ENCODE data around the gene NAT8L.

The NAT8L gene

GRCh38 chr4:2103843-2104547 is 44.9 kb downstream of the NAT8L start:
- Histone ChIP-seq H3K36me3 (ENCODE audit: insufficient read depth, insufficient read length, low read length) (no peaks in the 10 kb centered on the region), H3K9me3 (ENCODE audit: insufficient read depth, low read length) (peaks cover 30% of the 10 kb centered on the region), H3K27me3 (ENCODE audit: insufficient read depth, insufficient read length) (no peaks in the 10 kb centered on the region), H3K4me3 (ENCODE audit: insufficient read length, low read depth) (no peak overlapping the region), H3K9ac (ENCODE audit: insufficient read length, low read depth) (no peak overlapping the region), H3K4me1 (ENCODE audit: insufficient read depth, insufficient read length) (no peaks in the 10 kb centered on the region)
- TF ChIP-seq ZNF274 (IDR thresholded peaks at IDR 0.05; ENCODE audit: low read depth, low read length), result no peak
- DNase-seq (ENCODE audit: low read depth, low spot score), result no peak

GRCh38 chr4:2104556-2105345 is 45.6 kb downstream of the NAT8L start:
- Histone ChIP-seq H3K4me1 (ENCODE audit: insufficient read depth, insufficient read length) (no peaks in the 10 kb centered on the region), H3K36me3 (ENCODE audit: insufficient read depth, insufficient read length, low read length) (no peaks in the 10 kb centered on the region), H3K27me3 (ENCODE audit: insufficient read depth, insufficient read length) (no peaks in the 10 kb centered on the region), H3K4me3 (ENCODE audit: insufficient read length, low read depth) (no peak overlapping the region), H3K9ac (ENCODE audit: insufficient read length, low read depth) (no peak overlapping the region), H3K9me3 (ENCODE audit: insufficient read depth, low read length) (peaks cover 30% of the 10 kb centered on the region)
- TF ChIP-seq ZNF274 (IDR thresholded peaks at IDR 0.05; ENCODE audit: low read depth, low read length) (no peak), SUZ12 (IDR thresholded peaks at IDR 0.05; ENCODE audit: extremely low read depth, insufficient read depth, insufficient read length) (no peak), YY1 (IDR thresholded peaks at IDR 0.05; ENCODE audit: insufficient read depth, insufficient read length) (no peak)
- DNase-seq (ENCODE audit: low read depth, low spot score), result no peak

- Histone ChIP-seq H3K4me1 (ENCODE audit: insufficient read depth, insufficient read length) (no peaks in the 10 kb centered on the region), H3K27me3 (ENCODE audit: insufficient read depth, insufficient read length) (no peaks in the 10 kb centered on the region), H3K9me3 (ENCODE audit: insufficient read depth, low read length) (peaks cover 30% of the 10 kb centered on the region), H3K4me3 (ENCODE audit: insufficient read length, low read depth) (no peak overlapping the region), H3K36me3 (ENCODE audit: insufficient read depth, insufficient read length, low read length) (no peaks in the 10 kb centered on the region), H3K9ac (ENCODE audit: insufficient read length, low read depth) (no peak overlapping the region)
- TF ChIP-seq YY1 (IDR thresholded peaks at IDR 0.05; ENCODE audit: insufficient read depth, insufficient read length) (no peak), SUZ12 (IDR thresholded peaks at IDR 0.05; ENCODE audit: extremely low read depth, insufficient read depth, insufficient read length) (no peak), ZNF274 (IDR thresholded peaks at IDR 0.05; ENCODE audit: low read depth, low read length) (no peak)
- DNase-seq (ENCODE audit: low read depth, low spot score), result no peak
These were observed 46.4 kb downstream of the NAT8L start for GRCh38 chr4:2105559-2105958.

GRCh38 chr4:2116687-2117400 is 57.7 kb downstream of the NAT8L start:
- no peak overlapping the region for H3K4me3 ChIP-seq (ENCODE audit: insufficient read length, low read depth)
- H3K4me1 ChIP-seq (ENCODE audit: insufficient read depth, insufficient read length), result no peaks in the 10 kb centered on the region
- TF ChIP-seq ZNF274 (IDR thresholded peaks at IDR 0.05; ENCODE audit: low read depth, low read length) (no peak), SUZ12 (IDR thresholded peaks at IDR 0.05; ENCODE audit: extremely low read depth, insufficient read depth, insufficient read length) (no peak), YY1 (IDR thresholded peaks at IDR 0.05; ENCODE audit: insufficient read depth, insufficient read length) (no peak)
- no peak overlapping the region for H3K9ac ChIP-seq (ENCODE audit: insufficient read length, low read depth)
- no peaks in the 10 kb centered on the region for H3K27me3 ChIP-seq (ENCODE audit: insufficient read depth, insufficient read length)
- no peaks in the 10 kb centered on the region for H3K36me3 ChIP-seq (ENCODE audit: insufficient read depth, insufficient read length, low read length)
- H3K9me3 ChIP-seq (ENCODE audit: insufficient read depth, low read length), result no peaks in the 10 kb centered on the region
- DNase-seq (ENCODE audit: low read depth, low spot score), result no peak

All from NT2/D1 (cell line).